ENCODE data around the gene GATB.

Gene GATB

DNA sequence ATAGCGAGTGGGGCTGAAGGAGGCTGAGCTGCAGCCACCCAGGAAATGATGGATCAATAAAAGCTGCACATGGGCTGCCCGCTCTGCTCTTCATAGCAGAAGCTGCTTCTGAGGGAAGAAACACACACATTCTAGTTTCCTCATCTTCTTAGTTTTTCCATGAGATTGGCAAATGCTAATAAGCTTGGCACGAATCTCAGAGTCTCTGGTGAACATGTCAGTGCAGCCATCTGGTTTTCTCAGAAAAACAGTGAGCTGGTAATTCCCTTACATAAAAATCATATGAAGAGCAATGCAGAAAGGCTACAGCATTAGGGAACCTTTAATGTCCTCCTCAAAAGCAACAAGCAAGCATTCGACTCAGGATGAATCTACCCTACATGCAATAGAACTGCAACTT, 69.9 kb downstream of the GATB start:
- peaks cover 0 to 6% of the 10 kb centered on the region in 2 donors for H3K36me3 ChIP-seq (ENCODE audit: control insufficient read depth in 2 of 2, insufficient read depth in 2 of 2, low read length in 2 of 2)
- H3K4me1 ChIP-seq (ENCODE audit: control insufficient read depth in 2 of 2, insufficient read depth in 2 of 2, low read length in 2 of 2) = no peaks in the 10 kb centered on the region
- H3K4me3 ChIP-seq (ENCODE audit: low read length in 2 of 2) = no peak overlapping the region
- no peak overlapping the region for H3K9ac ChIP-seq (ENCODE audit: low read depth in 1 of 2, low read length in 2 of 2)
- H3K27ac ChIP-seq (ENCODE audit: low read depth in 2 of 2, low read length in 2 of 2) = no peak overlapping the region
- no peaks in the 10 kb centered on the region for H3K27me3 ChIP-seq (ENCODE audit: control insufficient read depth in 2 of 2, insufficient read depth in 2 of 2, low read length in 2 of 2)
- no peaks in the 10 kb centered on the region for H3K9me3 ChIP-seq (ENCODE audit: control insufficient read depth in 2 of 2, low read length in 2 of 2)

- no peaks in the 10 kb centered on the region for H3K27me3 ChIP-seq (ENCODE audit: control insufficient read depth in 2 of 2, insufficient read depth in 2 of 2, low read length in 2 of 2)
- H3K4me3 ChIP-seq (ENCODE audit: low read length in 2 of 2) = no peak overlapping the region
- H3K27ac ChIP-seq (ENCODE audit: low read depth in 2 of 2, low read length in 2 of 2) = no peak overlapping the region
- H3K9me3 ChIP-seq (ENCODE audit: control insufficient read depth in 2 of 2, low read length in 2 of 2) = no peaks in the 10 kb centered on the region
- H3K9ac ChIP-seq (ENCODE audit: low read depth in 1 of 2, low read length in 2 of 2) = no peak overlapping the region
- H3K36me3 ChIP-seq (ENCODE audit: control insufficient read depth in 2 of 2, insufficient read depth in 2 of 2, low read length in 2 of 2) = peaks cover 0 to 6% of the 10 kb centered on the region in 2 donors
- no peaks in the 10 kb centered on the region for H3K4me1 ChIP-seq (ENCODE audit: control insufficient read depth in 2 of 2, insufficient read depth in 2 of 2, low read length in 2 of 2)
Measured at GRCh38 chr4:151690164-151690870, 70.5 kb downstream of the GATB start.

DNA sequence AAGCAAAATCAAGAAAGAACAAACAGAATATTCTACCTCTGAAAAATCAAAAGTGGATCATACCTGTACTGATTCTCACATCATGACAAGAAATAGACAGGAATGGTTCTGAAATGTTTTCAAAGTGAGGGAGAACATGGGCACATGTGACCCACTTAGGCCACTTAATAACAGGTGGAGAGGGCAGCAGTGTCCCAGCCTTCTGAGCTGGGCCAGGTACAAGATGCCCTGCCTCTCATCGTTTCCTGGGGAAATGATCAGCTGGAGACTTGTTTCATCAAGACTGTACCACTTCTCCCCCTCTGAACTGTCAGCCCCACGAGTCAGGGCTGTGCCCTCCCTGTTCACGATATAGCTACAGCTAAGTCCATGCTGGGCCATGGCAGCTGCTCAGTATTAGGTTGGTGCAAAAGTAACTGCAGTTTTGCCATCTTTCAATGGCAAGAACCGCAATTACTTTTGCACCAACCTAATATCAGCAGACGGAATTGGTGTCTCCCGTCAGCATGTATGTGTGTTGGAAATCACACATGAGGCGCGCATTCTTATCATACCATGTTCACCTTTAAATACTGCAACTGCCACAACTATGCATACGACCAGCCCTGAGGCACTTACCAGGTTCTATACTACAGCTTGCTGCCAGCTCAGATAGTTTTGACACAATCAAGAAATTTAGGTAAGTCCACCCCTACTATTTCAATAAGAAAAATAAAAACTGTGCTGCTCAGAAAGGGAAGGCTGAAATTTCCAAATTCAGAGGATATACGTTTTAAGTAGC, 71.4 kb downstream of the GATB start:
- no peaks in the 10 kb centered on the region for H3K4me1 ChIP-seq (ENCODE audit: control insufficient read depth in 2 of 2, insufficient read depth in 2 of 2, low read length in 2 of 2)
- no peaks in the 10 kb centered on the region for H3K9me3 ChIP-seq (ENCODE audit: control insufficient read depth in 2 of 2, low read length in 2 of 2)

GRCh38 chr4:151688785-151689043, 72.1 kb downstream of the GATB start:
- no peak overlapping the region for H3K27ac ChIP-seq (ENCODE audit: low read depth in 2 of 2, low read length in 2 of 2)
- H3K9me3 ChIP-seq (ENCODE audit: control insufficient read depth in 2 of 2, low read length in 2 of 2) = no peaks in the 10 kb centered on the region
- H3K36me3 ChIP-seq (ENCODE audit: control insufficient read depth in 2 of 2, insufficient read depth in 2 of 2, low read length in 2 of 2) = peaks cover 0 to 6% of the 10 kb centered on the region in 2 donors
- H3K4me1 ChIP-seq (ENCODE audit: control insufficient read depth in 2 of 2, insufficient read depth in 2 of 2, low read length in 2 of 2) = no peaks in the 10 kb centered on the region
- H3K4me3 ChIP-seq (ENCODE audit: low read length in 2 of 2) = no peak overlapping the region
- H3K9ac ChIP-seq (ENCODE audit: low read depth in 1 of 2, low read length in 2 of 2) = no peak overlapping the region
- no peaks in the 10 kb centered on the region for H3K27me3 ChIP-seq (ENCODE audit: control insufficient read depth in 2 of 2, insufficient read depth in 2 of 2, low read length in 2 of 2)

More for the DNA sequence above, 71.4 kb downstream of the GATB start:
- peaks cover 0 to 6% of the 10 kb centered on the region in 2 donors for H3K36me3 ChIP-seq (ENCODE audit: control insufficient read depth in 2 of 2, insufficient read depth in 2 of 2, low read length in 2 of 2)
- no peaks in the 10 kb centered on the region for H3K27me3 ChIP-seq (ENCODE audit: control insufficient read depth in 2 of 2, insufficient read depth in 2 of 2, low read length in 2 of 2)
- H3K4me3 ChIP-seq (ENCODE audit: low read length in 2 of 2) = no peak overlapping the region
- H3K9ac ChIP-seq (ENCODE audit: low read depth in 1 of 2, low read length in 2 of 2) = no peak overlapping the region
- H3K27ac ChIP-seq (ENCODE audit: low read depth in 2 of 2, low read length in 2 of 2) = no peak overlapping the region

GRCh38 chr4:151688003-151688784, 72.6 kb downstream of the GATB start:
- no peaks in the 10 kb centered on the region for H3K9me3 ChIP-seq (ENCODE audit: control insufficient read depth in 2 of 2, low read length in 2 of 2)
- no peak overlapping the region for H3K9ac ChIP-seq (ENCODE audit: low read depth in 1 of 2, low read length in 2 of 2)
- no peak overlapping the region for H3K27ac ChIP-seq (ENCODE audit: low read depth in 2 of 2, low read length in 2 of 2)
- no peak overlapping the region for H3K4me3 ChIP-seq (ENCODE audit: low read length in 2 of 2)
- H3K36me3 ChIP-seq (ENCODE audit: control insufficient read depth in 2 of 2, insufficient read depth in 2 of 2, low read length in 2 of 2) = peaks cover 0 to 6% of the 10 kb centered on the region in 2 donors
- H3K27me3 ChIP-seq (ENCODE audit: control insufficient read depth in 2 of 2, insufficient read depth in 2 of 2, low read length in 2 of 2) = no peaks in the 10 kb centered on the region
- H3K4me1 ChIP-seq (ENCODE audit: control insufficient read depth in 2 of 2, insufficient read depth in 2 of 2, low read length in 2 of 2) = no peaks in the 10 kb centered on the region

- Histone ChIP-seq H3K9me3 (ENCODE audit: control insufficient read depth in 2 of 2, low read length in 2 of 2) (no peaks in the 10 kb centered on the region), H3K9ac (ENCODE audit: low read depth in 1 of 2, low read length in 2 of 2) (no peak overlapping the region), H3K4me1 (ENCODE audit: control insufficient read depth in 2 of 2, insufficient read depth in 2 of 2, low read length in 2 of 2) (no peaks in the 10 kb centered on the region), H3K27me3 (ENCODE audit: control insufficient read depth in 2 of 2, insufficient read depth in 2 of 2, low read length in 2 of 2) (no peaks in the 10 kb centered on the region), H3K4me3 (ENCODE audit: low read length in 2 of 2) (no peak overlapping the region), H3K27ac (ENCODE audit: low read depth in 2 of 2, low read length in 2 of 2) (no peak overlapping the region), H3K36me3 (ENCODE audit: control insufficient read depth in 2 of 2, insufficient read depth in 2 of 2, low read length in 2 of 2) (peaks cover 0 to 6% of the 10 kb centered on the region in 2 donors)
Measured at GRCh38 chr4:151687021-151687640, 73.7 kb downstream of the GATB start.

- Histone ChIP-seq H3K9me3 (ENCODE audit: control insufficient read depth in 2 of 2, low read length in 2 of 2) (no peaks in the 10 kb centered on the region), H3K36me3 (ENCODE audit: control insufficient read depth in 2 of 2, insufficient read depth in 2 of 2, low read length in 2 of 2) (peaks cover 0 to 6% of the 10 kb centered on the region in 2 donors), H3K9ac (ENCODE audit: low read depth in 1 of 2, low read length in 2 of 2) (no peak overlapping the region), H3K4me1 (ENCODE audit: control insufficient read depth in 2 of 2, insufficient read depth in 2 of 2, low read length in 2 of 2) (no peaks in the 10 kb centered on the region), H3K27ac (ENCODE audit: low read depth in 2 of 2, low read length in 2 of 2) (no peak overlapping the region), H3K4me3 (ENCODE audit: low read length in 2 of 2) (no peak overlapping the region), H3K27me3 (ENCODE audit: control insufficient read depth in 2 of 2, insufficient read depth in 2 of 2, low read length in 2 of 2) (no peaks in the 10 kb centered on the region)
Measured at GRCh38 chr4:151685303-151685702, 75.5 kb downstream of the GATB start.

DNA sequence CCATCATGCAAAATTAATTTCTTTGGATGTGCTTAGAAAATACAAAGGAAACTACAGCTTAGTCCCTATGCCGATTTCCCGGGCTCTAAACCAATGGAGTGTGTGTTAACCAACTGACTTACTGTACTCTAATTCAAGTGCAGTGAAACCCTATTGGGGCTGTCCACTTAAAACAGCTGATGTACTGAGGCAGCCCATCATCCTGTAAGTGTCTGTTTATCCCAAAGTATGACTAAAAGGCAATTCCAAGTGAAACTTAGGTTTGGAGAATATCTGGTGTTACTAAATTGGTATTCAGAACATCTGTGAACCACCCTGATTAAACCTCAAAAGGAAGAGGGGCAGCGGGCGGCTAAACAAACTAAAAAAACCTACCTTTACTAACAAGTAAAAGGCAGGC, 79.7 kb downstream of the GATB start:
- no peak overlapping the region for H3K9ac ChIP-seq (ENCODE audit: low read depth in 1 of 2, low read length in 2 of 2)
- H3K4me1 ChIP-seq (ENCODE audit: control insufficient read depth in 2 of 2, insufficient read depth in 2 of 2, low read length in 2 of 2) = no peaks in the 10 kb centered on the region
- H3K9me3 ChIP-seq (ENCODE audit: control insufficient read depth in 2 of 2, low read length in 2 of 2) = no peaks in the 10 kb centered on the region
- H3K4me3 ChIP-seq (ENCODE audit: low read length in 2 of 2) = no peak overlapping the region
- H3K27me3 ChIP-seq (ENCODE audit: control insufficient read depth in 2 of 2, insufficient read depth in 2 of 2, low read length in 2 of 2) = no peaks in the 10 kb centered on the region
- no peaks in the 10 kb centered on the region for H3K36me3 ChIP-seq (ENCODE audit: control insufficient read depth in 2 of 2, insufficient read depth in 2 of 2, low read length in 2 of 2)
- no peak overlapping the region for H3K27ac ChIP-seq (ENCODE audit: low read depth in 2 of 2, low read length in 2 of 2)

GRCh38 chr4:151679231-151679630, 81.6 kb downstream of the GATB start:
- no peaks in the 10 kb centered on the region for H3K27me3 ChIP-seq (ENCODE audit: control insufficient read depth in 2 of 2, insufficient read depth in 2 of 2, low read length in 2 of 2)
- no peaks in the 10 kb centered on the region for H3K9me3 ChIP-seq (ENCODE audit: control insufficient read depth in 2 of 2, low read length in 2 of 2)
- no peaks in the 10 kb centered on the region for H3K4me1 ChIP-seq (ENCODE audit: control insufficient read depth in 2 of 2, insufficient read depth in 2 of 2, low read length in 2 of 2)
- no peak overlapping the region for H3K27ac ChIP-seq (ENCODE audit: low read depth in 2 of 2, low read length in 2 of 2)
- no peak overlapping the region for H3K4me3 ChIP-seq (ENCODE audit: low read length in 2 of 2)
- no peaks in the 10 kb centered on the region for H3K36me3 ChIP-seq (ENCODE audit: control insufficient read depth in 2 of 2, insufficient read depth in 2 of 2, low read length in 2 of 2)
- no peak overlapping the region for H3K9ac ChIP-seq (ENCODE audit: low read depth in 1 of 2, low read length in 2 of 2)
